ENCODE results near the gene ATG10. TPM values are rescaled to one million over a fixed set of nuclear protein-coding genes. Genes with fewer than 3 reads are reported as not detected.
"Not testable (repeated sequence)": the region's sequence is repeated elsewhere in the genome, so short reads cannot be mapped to it uniquely, and the experiment has no call there.

Gene ATG10
- total RNA-seq, 1 experiment from 2014 or later: 15.1 TPM

DNA sequence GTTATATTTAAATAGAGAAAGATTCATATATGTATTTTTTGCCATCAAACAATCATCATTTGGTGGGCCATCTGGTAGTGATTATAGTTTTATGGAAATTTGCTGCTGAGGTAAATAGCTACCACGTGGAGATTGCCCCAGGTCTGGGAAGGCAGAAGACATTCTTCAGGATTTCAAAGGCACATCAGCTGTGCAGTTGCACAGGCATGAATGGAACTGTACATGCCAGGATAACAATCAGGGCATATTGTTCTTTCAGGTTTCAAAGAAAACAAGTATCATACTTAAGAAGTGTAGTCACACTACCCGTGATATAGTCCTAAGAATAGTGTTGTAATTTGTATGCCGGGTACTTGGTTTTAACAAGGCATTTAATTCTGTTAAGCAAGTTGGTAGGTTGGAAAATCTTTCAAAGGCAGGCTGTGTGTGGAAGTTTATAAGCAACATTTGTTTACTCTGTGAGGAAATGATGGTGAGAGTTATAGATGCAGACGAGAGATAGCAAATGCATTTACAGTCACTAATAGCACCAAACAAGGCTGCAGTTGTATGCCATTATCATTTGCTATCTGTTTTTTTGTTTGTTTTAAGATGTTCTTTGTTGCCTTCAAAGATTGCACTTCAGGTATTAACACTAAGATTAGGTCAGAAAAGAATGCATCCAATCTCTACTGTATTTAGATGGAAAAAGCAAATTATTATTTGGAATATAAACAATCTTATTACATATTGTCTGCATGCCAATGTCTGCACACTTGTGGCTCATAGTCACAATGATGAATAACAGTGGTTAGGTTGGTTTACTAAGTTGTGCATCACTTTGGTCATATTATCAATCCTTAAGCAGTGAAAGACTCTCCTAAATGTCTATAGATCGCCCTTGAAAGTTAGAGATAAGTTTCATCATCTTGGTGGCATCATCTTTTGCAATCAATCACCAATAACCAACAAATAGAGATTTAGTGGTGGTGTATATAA is 251.1 kb downstream of the ATG10 start:
- DNase-seq (ENCODE audit: low spot score): peak; percentile 12

DNA sequence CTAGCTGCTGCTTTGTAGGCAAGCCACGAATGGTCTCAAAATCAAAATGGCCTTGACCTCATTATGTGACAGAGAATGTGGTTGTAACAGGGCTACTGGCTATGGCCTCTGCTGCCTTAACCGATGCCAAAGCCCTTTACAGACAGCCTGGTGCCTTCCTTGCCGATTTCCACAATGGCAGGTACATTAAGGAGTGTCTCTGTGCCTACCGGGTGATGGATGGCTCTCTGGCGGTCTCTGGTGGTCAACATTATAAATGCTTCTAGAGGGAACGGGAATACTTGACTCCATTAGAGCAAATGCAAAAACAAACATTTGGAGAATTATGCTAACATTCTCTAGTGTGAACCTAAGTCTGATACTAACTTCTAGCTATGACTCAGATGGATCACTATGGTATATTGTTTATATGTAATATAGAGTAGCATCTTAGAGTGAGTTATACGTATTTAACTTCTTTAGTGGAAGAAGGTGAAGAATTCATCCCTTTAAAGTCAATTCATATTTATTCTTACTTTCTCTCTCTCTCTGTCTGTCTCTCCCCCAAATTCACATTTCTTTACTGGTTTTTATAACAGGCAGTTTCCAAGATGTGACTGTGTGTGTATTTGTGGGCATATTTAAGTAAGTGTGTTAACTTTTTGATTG is 253.8 kb downstream of the ATG10 start:
- DNase-seq (ENCODE audit: low spot score): peak; percentile 59

GRCh38 chr5:82234885-82235284 is 263.1 kb downstream of the ATG10 start:
- DNase-seq (ENCODE audit: low spot score): no peak

- DNase-seq (ENCODE audit: low spot score): no peak
Measured at GRCh38 chr5:82244151-82244550, 272.3 kb downstream of the ATG10 start.

DNA sequence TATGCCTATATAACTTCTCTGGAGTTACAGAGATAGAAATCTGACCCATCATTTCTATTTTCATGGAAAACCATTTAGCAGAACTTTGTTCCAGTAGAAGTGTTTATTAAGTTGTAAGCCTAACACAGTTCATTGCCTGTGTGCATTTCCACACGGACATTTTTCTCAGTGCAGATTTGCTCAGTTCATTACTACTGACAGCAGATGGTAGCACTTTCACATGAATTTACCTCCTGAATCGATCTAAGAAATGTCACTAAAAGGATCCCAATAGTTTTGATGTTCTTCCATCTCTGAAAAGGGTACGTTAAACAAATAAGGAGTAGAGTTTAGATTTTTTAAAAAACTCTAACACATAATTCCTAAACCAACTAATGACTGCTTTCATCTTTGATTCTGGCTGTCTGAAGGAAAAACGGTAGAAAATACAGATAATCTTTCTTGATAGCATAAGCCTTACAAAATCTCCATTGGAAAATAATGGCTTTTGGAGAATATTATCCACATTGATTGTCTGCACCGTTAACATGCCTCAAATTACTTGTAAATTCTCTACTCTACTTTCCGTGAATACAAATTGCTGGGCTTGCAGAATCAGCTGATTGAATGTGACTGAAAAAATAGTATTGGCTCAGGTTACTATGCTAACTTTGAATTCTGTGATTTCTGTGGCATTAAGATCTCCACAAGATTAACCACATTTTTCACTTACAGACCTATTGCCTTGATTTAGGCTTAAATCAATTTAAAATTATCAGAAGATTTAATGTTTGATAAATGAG is 273.2 kb downstream of the ATG10 start:
- no peak for DNase-seq (ENCODE audit: low spot score)

GRCh38 chr5:82246960-82247574 is 275.2 kb downstream of the ATG10 start:
- no peak for DNase-seq (ENCODE audit: low spot score)

GRCh38 chr5:82252744-82253143 is 280.9 kb downstream of the ATG10 start:
- DNase-seq (ENCODE audit: low spot score): no peak

DNA sequence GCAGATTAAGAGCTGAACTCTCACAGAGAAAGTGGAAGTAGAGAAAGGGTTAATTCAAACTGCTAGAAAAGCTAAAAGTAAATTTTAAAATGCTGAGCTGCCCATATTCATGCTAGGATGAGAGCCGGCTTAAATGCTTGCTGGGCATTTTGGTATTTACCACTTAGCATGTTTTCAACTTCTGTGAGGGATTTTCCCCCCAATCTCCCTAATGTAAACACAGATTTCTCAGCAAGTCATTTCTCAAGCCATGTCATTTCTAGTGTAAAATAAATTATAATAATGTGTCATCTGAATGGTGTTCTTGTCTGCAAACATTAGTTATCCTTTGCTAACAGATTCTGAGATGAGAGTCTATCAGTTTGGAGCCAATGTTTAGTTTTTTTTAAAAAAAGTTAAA is 284.0 kb downstream of the ATG10 start:
- no peak for DNase-seq (ENCODE audit: low spot score)

GRCh38 chr5:82257247-82257646 is 285.4 kb downstream of the ATG10 start:
- no peak for DNase-seq (ENCODE audit: low spot score)

DNA sequence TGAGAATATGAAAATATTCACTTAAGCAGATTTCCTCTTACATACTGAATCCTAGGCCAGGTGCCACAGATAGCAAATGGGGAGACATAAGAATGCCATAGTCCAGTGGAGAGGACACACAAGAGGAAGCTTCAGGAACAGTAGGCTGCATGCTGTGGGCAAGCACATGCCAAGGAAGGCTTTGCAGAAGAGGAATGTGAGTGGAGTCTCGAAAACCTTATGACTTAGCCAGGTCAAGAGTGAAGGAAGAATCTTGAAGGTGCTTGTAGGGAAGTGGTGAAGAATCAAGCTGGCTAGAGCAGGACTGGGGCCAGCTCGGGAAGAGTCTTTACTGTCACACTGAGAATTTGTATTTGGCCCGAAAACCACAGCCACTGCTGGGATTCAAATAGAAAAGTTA is 285.9 kb downstream of the ATG10 start:
- no peak for DNase-seq (ENCODE audit: low spot score)

DNA sequence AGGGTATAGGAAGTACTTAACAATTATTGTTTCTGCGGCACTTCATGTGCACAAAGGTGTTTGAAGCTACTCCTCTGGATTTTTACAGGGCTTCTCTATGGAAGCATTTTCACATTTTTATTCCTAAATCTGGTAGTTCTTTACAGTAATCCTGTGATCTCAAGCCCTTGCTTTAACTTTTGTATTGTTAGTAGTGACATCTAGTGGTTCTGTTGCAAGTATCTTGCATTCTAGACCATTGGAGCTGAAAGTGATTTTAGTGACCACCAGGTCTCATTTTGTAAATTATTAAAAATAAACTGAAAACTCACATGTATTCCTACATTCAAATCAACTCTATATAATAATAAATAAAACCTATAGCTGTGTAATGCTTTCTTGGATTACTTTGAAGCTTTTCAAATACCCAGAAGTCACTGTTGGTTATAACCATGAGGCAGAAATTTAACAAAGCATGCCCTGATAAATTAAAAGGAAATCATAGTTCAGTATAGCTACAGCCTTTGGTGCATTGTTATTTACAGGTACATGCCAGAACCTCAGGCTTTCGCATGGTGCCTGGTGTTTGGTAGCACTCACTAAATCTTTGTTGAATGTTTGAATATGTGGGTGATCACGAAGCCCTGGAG is 287.5 kb downstream of the ATG10 start:
- peak; percentile 17 for DNase-seq (ENCODE audit: low spot score)

- no peak for DNase-seq (ENCODE audit: low spot score)
Measured at GRCh38 chr5:82265047-82265446, 293.2 kb downstream of the ATG10 start.

GRCh38 chr5:82267297-82267933 is 295.6 kb downstream of the ATG10 start:
- not testable (repeated sequence) for DNase-seq (ENCODE audit: low spot score)

- DNase-seq (ENCODE audit: low spot score): not testable (repeated sequence)
Measured at GRCh38 chr5:82269363-82269762, 297.5 kb downstream of the ATG10 start.

- DNase-seq (ENCODE audit: low spot score): not testable (repeated sequence)
Measured at GRCh38 chr5:82272571-82273356, 300.9 kb downstream of the ATG10 start.

GRCh38 chr5:82273426-82273825 is 301.6 kb downstream of the ATG10 start:
- not testable (repeated sequence) for DNase-seq (ENCODE audit: low spot score)

DNA sequence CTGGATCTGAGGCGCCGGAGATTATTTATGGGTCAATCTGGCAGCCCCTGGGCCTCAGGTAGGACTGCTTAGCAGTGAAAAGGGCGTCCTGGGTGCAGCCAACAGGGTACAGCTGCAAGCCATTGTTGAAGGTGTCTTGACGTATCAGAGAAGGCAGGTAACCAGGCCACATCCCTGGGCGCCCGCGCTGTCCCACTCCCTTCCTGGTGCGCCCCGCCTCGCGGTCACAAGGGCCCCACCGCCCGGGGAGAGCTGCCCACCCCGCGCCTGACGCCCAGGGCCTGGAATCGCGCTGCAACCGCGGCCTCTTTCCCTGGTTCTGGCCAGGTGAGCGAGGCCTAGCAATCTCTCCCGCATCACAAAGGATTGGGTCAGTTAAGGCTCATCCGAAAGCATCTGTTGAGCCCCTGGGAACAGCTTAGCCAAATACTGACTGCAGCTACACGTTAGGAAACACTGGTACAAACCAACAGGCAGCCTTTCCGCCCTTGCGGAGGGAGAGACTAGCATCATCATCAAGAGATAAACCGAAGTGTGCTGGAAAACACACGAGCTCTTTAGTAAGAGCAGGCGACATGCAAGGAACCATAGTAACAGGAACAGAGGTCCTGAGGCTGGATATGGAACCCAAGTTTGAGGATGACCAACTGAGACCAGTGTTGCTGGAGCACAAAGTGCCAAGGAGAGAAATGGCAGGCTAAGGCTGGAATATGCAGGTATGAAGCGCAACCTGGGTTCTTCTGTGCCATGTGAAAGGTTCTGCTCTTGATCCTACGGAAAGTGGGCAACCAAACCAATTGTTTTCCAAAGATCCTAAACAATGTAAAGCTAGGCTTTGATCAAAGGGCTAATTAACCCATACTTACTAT is 302.8 kb downstream of the ATG10 start:
- DNase-seq (ENCODE audit: low spot score): no peak

DNA sequence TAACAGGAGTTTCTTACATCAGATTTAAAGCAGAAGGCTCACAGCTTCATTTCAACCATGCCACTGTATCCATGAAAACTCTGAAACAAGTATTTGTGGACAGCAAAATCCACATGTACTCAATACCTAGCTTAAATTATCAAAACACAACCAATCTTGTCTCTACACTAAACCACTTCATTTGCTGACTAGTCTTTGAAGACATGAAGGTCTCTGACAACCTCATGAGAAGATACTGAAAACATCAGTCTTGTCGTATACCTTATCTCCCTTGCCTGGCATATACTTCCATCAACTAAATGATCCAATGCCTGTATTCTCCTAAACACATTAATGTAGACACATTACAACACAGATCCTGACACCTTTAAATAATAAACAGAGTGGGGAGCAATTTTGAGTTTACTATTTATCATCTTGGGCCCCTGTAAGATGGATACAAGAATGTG is 303.4 kb downstream of the ATG10 start:
- DNase-seq (ENCODE audit: low spot score): no peak
